HEK293 (cell line): ENCODE results near the gene PHPT1.

Experiments used
- CTCF ChIA-PET: fragments of 350-600 bp; formaldehyde crosslinking; extraction: SDS; loops from one replicate; lab custom pipeline; 2021; ENCODE audit warnings: antibody characterized with exemption; lab: Yijun Ruan, JAX
- POLR2A ChIA-PET: fragments of 300-600 bp; formaldehyde crosslinking; extraction: SDS; loops from one replicate; lab custom pipeline; 2020; ENCODE audit warnings: antibody characterized with exemption, inconsistent platforms; lab: Yijun Ruan, JAX
- H3K27ac ChIP-seq: fragments of 200-500 bp; sonication (Bioruptor generic); 2 replicates; pipeline ENCODE4 v1.5.1; 2014; ENCODE audit warnings: low read depth, low read length, control low read depth, inconsistent platforms; ENCODE audit errors: extremely low read depth
- H3K36me3 ChIP-seq, 2 experiments: fragments of 200-500 bp in 1 of 2; sonication (Bioruptor generic) in 1 of 2; 1 replicate in 1 of 2; 2 replicates in 1 of 2; pipeline ENCODE4 v1.5.1; 2014 to 2017; ENCODE audit warnings: inconsistent platforms in 2 of 2, low read length in 2 of 2; ENCODE audit not compliant: control insufficient read depth in 2 of 2, insufficient read depth in 1 of 2
- H3K4me1 ChIP-seq: fragments of 200-500 bp; sonication (Bioruptor generic); 2 replicates; pipeline ENCODE4 v1.5.1; 2014; ENCODE audit warnings: mild to moderate bottlenecking, low read length, inconsistent platforms; ENCODE audit not compliant: control insufficient read depth, insufficient read depth
- H3K4me3 ChIP-seq: 2 replicates; pipeline ENCODE4 v1.5.1; 2011; ENCODE audit warnings: low read depth, mild to moderate bottlenecking, control low read depth, low read length, moderate library complexity
- H3K9me3 ChIP-seq: fragments of 200-500 bp; sonication (Bioruptor generic); 2 replicates; pipeline ENCODE4 v1.5.1; 2014; ENCODE audit warnings: low read depth, low read length, inconsistent platforms; ENCODE audit not compliant: control insufficient read depth, insufficient read depth
- SCRT1 ChIP-seq: fragments of 450-650 bp; formaldehyde crosslinking; IDR thresholded peaks from 2 replicates; pipeline ENCODE4 v1.5.1; 2016; ENCODE audit warnings: missing biosample characterization, missing genetic modification characterization, borderline replicate concordance
- SCRT2 ChIP-seq: fragments of 450-650 bp; formaldehyde crosslinking; IDR thresholded peaks from 2 replicates; pipeline ENCODE4 v1.5.1; 2016; ENCODE audit warnings: missing biosample characterization, missing genetic modification characterization
- ZFP41 ChIP-seq: fragments of 450-650 bp; formaldehyde crosslinking; IDR thresholded peaks from 2 replicates; pipeline ENCODE4 v1.5.1; 2016; ENCODE audit warnings: missing biosample characterization, missing genetic modification characterization, borderline replicate concordance
- ZNF121 ChIP-seq: fragments of 450-650 bp; formaldehyde crosslinking; IDR thresholded peaks from 2 replicates; pipeline ENCODE4 v1.5.1; 2016; ENCODE audit warnings: missing biosample characterization, missing genetic modification characterization
- ZNF133 ChIP-seq: fragments of 450-650 bp; formaldehyde crosslinking; IDR thresholded peaks from 2 replicates; pipeline ENCODE4 v1.5.1; 2016; ENCODE audit warnings: missing biosample characterization, missing genetic modification characterization
- ZNF24 ChIP-seq: fragments of 450-650 bp; formaldehyde crosslinking; IDR thresholded peaks from 2 replicates; pipeline ENCODE4 v1.5.1; 2016; ENCODE audit warnings: missing biosample characterization, missing genetic modification characterization
- ZNF292 ChIP-seq: fragments of 450-650 bp; formaldehyde crosslinking; IDR thresholded peaks from 2 replicates; pipeline ENCODE4 v1.5.1; 2016; ENCODE audit warnings: low read depth, missing biosample characterization, missing genetic modification characterization, borderline replicate concordance
- ZNF398 ChIP-seq: fragments of 450-650 bp; formaldehyde crosslinking; IDR thresholded peaks from 2 replicates; pipeline ENCODE4 v1.5.1; 2017; ENCODE audit warnings: missing biosample characterization, missing genetic modification characterization
- ZNF621 ChIP-seq: fragments of 450-650 bp; formaldehyde crosslinking; IDR thresholded peaks from 2 replicates; pipeline ENCODE4 v1.5.1; 2017; ENCODE audit warnings: missing biosample characterization, missing genetic modification characterization
- ZNF670 ChIP-seq: fragments of 450-650 bp; formaldehyde crosslinking; IDR thresholded peaks from 2 replicates; pipeline ENCODE4 v1.5.1; 2016; ENCODE audit warnings: missing biosample characterization, missing genetic modification characterization, low read depth
- TF ChIP-seq, protein P1 (sequence below): fragments of 450-650 bp; formaldehyde crosslinking; conservative IDR thresholded peaks from 2 replicates; pipeline ENCODE4 v1.5.1; 2016; ENCODE audit warnings: low read depth, missing biosample characterization, missing genetic modification characterization

The PHPT1 gene

DNA sequence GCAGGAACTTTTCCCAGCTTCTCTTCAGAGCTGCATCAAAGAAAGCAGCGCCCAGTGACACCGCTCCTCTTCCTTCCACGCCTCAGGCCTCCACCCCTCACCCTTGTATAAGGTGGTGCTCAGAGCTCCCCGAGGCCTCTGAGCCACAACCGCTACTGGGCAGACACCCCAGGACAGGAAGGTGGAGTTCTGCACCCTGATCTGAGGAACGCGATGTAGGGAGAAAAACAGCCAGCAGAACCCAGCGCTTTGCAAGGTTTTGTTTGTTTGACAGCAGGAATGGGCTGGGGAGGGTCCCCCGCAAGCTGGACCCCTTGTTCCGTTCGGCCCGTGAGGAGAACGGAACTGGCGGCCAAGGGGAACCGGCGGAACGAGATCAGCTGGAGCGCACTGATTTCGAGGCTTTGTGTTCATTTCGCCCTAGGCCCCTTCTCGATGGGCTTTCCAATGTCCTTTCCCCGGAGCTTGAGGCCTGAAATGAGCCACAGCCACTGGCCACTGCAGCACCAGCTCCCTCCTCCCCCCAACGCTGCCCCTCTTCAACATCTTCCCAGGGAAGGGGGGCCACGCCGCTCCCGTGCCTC, 12.8 kb downstream of the PHPT1 start:
- CTCF ChIA-PET, result interaction anchor here (0.6 to 1.3 kb wide), 4 partner anchors 8 to 174 kb away, joined by 3 to 4 read pairs (median 4); no protein-coding TSS in a partner anchor
- Histone ChIP-seq H3K4me3 (no peak overlapping the region), H3K27ac (no peak overlapping the region), H3K4me1 (no peaks in the 10 kb centered on the region), H3K36me3 (peaks cover 0 to 67% of the 10 kb centered on the region in 2 experiments; a peak in 2 of 3 replicates), H3K9me3 (no peaks in the 10 kb centered on the region)
- TF ChIP-seq ZNF621 (tag by site-specific recombination), result no peak
- TF ChIP-seq ZNF292 (tag by site-specific recombination), result no peak
- no peak for TF ChIP-seq ZFP41 (tag by site-specific recombination)
- POLR2A ChIA-PET, result interaction anchor here (0.5 to 2.7 kb wide), 5 partner anchors 10 to 130 kb away, joined by 3 to 9 read pairs (median 4); partner anchors contain the start of genes MAMDC4 and PAXX

DNA sequence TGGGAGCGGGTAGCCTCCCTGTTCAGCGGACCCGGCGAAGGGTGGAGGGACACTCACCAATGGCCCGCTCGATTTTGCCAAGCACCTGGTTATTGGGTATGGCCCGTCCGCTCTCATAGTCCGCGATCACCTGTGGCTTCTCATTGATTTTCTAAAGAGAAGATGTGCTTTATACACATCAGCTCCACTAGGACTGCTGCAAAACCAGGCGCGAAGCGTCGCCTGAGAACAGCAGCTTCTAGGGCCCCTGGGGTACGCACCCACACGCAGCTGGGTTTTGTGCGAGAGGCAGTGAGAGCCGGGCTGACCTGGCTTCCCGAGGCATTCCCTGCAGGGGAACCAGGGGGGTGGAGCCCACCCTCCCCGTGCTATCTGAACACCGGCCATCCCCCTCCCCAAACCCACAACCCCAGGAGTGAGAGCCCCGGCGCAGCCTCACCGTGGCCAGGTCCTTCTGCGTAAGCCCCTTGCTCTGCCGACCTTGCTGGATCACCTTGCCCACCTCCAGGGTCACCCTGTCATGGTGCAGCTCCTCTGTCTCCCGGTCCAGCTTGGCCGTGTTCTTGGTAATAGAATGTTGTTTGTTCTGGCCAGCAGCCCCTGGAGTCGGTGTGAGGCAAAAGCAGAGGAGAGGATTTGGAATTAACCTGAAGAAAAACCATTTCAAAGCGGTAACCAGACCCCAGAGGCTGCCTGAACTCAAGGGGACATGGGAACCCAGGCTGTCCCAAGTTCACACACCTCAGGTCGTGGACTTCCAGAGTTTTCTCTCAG, 13.8 kb downstream of the PHPT1 start:
- ChIA-PET POLR2A (interaction anchor here (1.3 to 2.2 kb wide), 3 partner anchors 12 to 129 kb away, joined by 3 to 6 read pairs (median 4); partner anchors contain the start of gene PAXX), CTCF (interaction anchor here (0.6 to 1.3 kb wide), 2 partner anchors 20 to 173 kb away, joined by 4 read pairs; partner anchors contain the start of gene AJM1)
- peaks cover 0 to 66% of the 10 kb centered on the region in 2 experiments; a peak in 2 of 3 replicates for H3K36me3 ChIP-seq
- no peak overlapping the region for H3K4me3 ChIP-seq
- H3K27ac ChIP-seq, result no peak overlapping the region
- no peaks in the 10 kb centered on the region for H3K9me3 ChIP-seq
- 0 out of 2 replicates have a peak, but pooled peaks have one; percentile 13 for TF ChIP-seq SCRT1 (tag by site-specific recombination)
- TF ChIP-seq SCRT2 (tag by site-specific recombination), result 0 out of 2 replicates have a peak, but pooled peaks have one; percentile 39
- TF ChIP-seq ZNF670 (tag by site-specific recombination), result no peak
- TF ChIP-seq, all 188 proteins: peak for 2
- no peaks in the 10 kb centered on the region for H3K4me1 ChIP-seq

DNA sequence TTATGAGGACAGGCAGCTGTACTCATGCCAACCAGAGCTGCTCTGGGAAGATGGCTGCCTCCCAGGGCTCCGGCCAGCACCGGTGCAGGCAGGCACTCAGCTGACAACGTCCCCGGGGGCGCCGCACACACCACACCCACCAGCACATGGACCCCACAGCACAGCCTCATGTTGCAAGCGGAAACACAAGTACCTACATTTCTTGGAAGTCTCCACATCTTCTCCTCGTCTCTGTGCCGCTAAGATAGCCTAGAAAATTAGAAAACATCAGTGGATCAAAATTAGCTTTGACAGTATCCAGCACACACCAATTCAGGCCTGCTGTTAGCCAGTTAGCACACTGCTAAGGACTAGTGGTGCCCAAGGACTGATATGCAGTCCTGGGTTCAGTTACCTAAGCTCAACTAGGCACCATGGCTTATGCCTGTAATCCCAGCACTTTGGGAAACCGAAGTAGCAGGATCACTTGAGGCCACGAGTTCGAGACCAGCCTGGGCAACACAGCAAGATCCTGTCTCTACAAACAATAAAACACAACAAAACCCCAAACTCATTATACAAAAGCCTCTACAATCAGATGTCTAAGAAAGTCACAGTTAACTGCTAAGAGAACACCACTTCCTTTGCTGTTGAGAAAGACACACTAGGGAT, 14.5 kb downstream of the PHPT1 start:
- Histone ChIP-seq H3K4me1 (no peaks in the 10 kb centered on the region), H3K9me3 (no peaks in the 10 kb centered on the region), H3K36me3 (peaks cover 0 to 60% of the 10 kb centered on the region in 2 experiments; a peak in 2 of 3 replicates)
- POLR2A ChIA-PET, result interaction anchor here (0.7 to 2.2 kb wide), 3 partner anchors 12 to 161 kb away, joined by 3 to 6 read pairs (median 4); no protein-coding TSS in a partner anchor
- CTCF ChIA-PET, result interaction anchor here (0.6 to 1.0 kb wide), 2 partner anchors 21 to 166 kb away, joined by 4 read pairs; partner anchors contain the start of gene AJM1
- TF ChIP-seq ZNF398 (no peak), ZNF133 (tag by site-specific recombination) (no peak), ZNF121 (peak; percentile 85), ZNF24 (tag by site-specific recombination) (no peak)
- TF ChIP-seq, protein P1, sequence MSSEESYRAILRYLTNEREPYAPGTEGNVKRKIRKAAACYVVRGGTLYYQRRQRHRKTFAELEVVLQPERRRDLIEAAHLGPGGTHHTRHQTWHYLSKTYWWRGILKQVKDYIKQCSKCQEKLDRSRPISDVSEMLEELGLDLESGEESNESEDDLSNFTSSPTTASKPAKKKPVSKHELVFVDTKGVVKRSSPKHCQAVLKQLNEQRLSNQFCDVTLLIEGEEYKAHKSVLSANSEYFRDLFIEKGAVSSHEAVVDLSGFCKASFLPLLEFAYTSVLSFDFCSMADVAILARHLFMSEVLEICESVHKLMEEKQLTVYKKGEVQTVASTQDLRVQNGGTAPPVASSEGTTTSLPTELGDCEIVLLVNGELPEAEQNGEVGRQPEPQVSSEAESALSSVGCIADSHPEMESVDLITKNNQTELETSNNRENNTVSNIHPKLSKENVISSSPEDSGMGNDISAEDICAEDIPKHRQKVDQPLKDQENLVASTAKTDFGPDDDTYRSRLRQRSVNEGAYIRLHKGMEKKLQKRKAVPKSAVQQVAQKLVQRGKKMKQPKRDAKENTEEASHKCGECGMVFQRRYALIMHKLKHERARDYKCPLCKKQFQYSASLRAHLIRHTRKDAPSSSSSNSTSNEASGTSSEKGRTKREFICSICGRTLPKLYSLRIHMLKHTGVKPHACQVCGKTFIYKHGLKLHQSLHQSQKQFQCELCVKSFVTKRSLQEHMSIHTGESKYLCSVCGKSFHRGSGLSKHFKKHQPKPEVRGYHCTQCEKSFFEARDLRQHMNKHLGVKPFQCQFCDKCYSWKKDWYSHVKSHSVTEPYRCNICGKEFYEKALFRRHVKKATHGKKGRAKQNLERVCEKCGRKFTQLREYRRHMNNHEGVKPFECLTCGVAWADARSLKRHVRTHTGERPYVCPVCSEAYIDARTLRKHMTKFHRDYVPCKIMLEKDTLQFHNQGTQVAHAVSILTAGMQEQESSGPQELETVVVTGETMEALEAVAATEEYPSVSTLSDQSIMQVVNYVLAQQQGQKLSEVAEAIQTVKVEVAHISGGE (tag by site-specific recombination), result no peak
- TF ChIP-seq, all 188 proteins: peak for 1
- H3K27ac ChIP-seq, result no peak overlapping the region
- no peak overlapping the region for H3K4me3 ChIP-seq
